Astrocyte of the spinal cord (primary cell): ENCODE measurements around the gene SCFD2.

Experiments
- DNase-seq: peaks from one replicate; pipeline ENCODE4 v3.0.0; 2011; ENCODE audit warnings: low read depth, low spot score
- H3K4me3 ChIP-seq: 2 replicates; pipeline ENCODE4 v1.5.1; 2011; ENCODE audit warnings: low read depth, mild to moderate bottlenecking, low read length, moderate library complexity
- in situ Hi-C: cut with HindIII; loops from 2 replicates; pipeline ENCODE4 v1.10.0; 2017; ENCODE audit warnings: low sequenced_read_pairs
- TF ChIP-seq, protein P1 (sequence below): IDR thresholded peaks from 2 replicates; pipeline ENCODE4 v1.5.1; 2012; ENCODE audit warnings: low read depth, mild to moderate bottlenecking, low read length, inconsistent platforms

Gene SCFD2

DNA sequence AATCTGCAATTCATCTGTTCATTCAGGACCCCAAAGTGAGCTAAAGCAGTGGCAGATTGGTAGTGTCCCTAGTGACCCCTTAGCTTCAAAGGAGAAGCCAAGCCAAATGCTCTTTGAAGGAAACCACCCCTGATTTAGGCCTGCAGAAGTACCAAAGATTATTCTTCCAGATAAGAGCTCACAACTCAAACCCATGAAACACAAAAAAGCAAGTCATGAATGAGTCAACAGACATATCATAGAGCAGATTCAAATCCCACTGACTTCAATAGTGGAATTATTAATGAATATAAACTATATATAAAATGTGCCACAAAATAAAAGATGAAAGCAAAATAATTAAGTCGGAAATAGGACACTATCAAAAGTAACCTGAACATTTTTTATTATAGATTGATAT, 197.6 kb downstream of the SCFD2 start:
- in situ Hi-C loops: no loop called here
- no peak for DNase-seq
- TF ChIP-seq, protein P1, sequence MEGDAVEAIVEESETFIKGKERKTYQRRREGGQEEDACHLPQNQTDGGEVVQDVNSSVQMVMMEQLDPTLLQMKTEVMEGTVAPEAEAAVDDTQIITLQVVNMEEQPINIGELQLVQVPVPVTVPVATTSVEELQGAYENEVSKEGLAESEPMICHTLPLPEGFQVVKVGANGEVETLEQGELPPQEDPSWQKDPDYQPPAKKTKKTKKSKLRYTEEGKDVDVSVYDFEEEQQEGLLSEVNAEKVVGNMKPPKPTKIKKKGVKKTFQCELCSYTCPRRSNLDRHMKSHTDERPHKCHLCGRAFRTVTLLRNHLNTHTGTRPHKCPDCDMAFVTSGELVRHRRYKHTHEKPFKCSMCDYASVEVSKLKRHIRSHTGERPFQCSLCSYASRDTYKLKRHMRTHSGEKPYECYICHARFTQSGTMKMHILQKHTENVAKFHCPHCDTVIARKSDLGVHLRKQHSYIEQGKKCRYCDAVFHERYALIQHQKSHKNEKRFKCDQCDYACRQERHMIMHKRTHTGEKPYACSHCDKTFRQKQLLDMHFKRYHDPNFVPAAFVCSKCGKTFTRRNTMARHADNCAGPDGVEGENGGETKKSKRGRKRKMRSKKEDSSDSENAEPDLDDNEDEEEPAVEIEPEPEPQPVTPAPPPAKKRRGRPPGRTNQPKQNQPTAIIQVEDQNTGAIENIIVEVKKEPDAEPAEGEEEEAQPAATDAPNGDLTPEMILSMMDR: no peak
- no peak overlapping the region for H3K4me3 ChIP-seq

DNA sequence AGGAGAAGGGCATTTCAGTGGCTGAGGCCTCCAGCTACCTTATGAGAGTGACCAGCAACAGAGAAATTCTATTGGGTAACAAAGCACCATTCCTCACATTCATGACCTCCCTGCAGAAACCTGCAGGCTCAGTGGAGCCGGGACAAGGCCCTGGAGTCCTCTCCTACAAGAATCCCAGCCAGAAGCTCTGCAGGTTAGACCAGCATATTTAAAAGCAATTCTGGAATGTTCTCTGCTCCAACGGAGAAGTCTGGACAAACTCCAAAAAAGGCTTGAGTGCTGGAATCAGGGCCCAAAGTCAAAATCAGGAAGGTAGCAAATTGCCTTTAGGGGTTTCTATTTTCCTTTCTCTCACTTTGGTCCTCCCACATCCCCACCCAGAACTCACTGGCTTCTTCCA, 202.9 kb downstream of the SCFD2 start:
- H3K4me3 ChIP-seq: no peak overlapping the region
- TF ChIP-seq, protein P1: no peak
- no peak for DNase-seq
- in situ Hi-C loops: no loop called here

DNA sequence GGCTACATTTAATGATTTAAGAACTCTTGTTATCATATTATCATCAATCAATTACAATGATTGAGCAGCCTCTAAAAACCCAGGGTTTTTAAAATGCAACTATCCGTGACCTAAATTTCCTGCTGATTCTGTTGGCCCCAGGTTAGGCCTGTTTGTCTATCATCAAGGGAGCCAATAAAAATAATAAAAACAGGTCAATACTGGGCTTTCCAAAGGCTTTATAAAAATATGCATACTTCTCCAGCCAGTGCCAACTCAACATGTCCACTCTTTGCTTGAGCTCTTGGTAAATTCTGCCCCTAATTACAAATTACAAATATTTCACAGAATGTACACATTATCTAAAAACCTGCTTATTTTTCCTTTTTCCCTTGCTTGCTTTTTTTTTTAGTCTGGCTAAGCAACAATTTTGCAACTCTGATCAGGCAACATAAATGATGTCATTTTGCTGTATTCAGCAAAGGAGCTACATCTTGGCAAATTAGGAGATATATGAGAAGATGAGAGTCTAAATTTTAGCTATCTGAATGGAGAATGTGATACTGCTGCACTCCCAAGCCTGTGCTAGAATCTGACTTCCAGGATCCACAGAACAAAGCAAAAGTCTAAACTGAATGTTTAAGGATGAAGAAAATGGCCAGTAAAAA, 204.0 kb downstream of the SCFD2 start:
- TF ChIP-seq, protein P1: no peak
- in situ Hi-C loops: no loop called here

DNA sequence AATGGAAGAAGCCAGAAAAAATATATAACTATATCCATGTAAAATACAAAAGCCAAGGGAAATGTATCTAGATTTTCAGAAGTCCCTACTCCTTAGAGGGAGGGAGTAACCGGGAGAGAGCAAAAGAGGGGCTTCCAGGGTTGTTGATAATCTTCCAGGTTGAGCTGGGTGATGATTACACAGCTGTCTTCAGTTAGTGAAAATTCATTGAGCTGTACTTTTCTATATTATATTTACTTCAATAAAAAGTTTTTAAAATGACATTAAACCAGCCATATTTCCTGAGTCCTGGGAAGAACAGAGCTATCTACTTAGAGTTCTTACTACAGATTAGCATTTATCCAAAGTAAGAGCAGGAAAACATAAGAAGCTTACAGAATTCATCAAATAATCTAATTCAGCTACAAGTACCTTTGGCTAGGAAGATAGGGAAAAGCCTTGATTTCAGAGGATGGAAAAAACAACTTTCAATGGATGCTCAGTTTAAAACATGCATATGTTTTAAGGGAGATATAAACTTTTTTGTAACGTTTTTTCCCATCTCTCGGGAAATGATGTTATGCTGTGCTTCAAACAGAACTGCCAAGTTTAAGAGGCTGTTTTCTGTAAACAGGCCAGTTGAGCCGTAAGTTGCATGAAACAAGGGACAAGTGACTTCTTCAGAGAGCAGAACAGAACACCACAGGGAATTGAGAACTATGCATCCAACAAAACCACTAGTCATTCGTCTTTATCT, 204.6 kb downstream of the SCFD2 start:
- in situ Hi-C loops: no loop called here
- no peak for DNase-seq
- TF ChIP-seq, protein P1: no peak
- H3K4me3 ChIP-seq: no peak overlapping the region

More for the DNA sequence above, 204.0 kb downstream of the SCFD2 start:
- H3K4me3 ChIP-seq: no peak overlapping the region
- DNase-seq: no peak

DNA sequence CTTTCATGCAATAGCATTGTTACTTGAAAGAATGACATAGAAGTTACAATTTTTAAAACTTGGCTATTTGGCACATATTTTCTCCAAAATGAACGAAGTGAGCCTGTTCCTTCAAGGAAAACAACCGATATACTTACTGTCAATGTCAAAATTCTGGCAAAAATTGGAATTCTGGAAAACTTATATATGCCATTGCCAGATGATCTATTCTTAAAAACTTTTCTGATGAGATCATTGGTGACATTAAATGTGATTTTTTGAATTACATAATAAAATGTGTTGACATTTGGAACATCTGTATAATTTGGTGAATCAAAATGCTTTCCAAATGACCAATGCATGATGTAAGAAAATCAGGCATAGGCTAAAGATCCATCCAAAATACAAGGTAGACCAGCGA, 209.0 kb downstream of the SCFD2 start:
- DNase-seq: no peak
- in situ Hi-C loops: no loop called here
- H3K4me3 ChIP-seq: no peak overlapping the region
- TF ChIP-seq, protein P1: no peak

DNA sequence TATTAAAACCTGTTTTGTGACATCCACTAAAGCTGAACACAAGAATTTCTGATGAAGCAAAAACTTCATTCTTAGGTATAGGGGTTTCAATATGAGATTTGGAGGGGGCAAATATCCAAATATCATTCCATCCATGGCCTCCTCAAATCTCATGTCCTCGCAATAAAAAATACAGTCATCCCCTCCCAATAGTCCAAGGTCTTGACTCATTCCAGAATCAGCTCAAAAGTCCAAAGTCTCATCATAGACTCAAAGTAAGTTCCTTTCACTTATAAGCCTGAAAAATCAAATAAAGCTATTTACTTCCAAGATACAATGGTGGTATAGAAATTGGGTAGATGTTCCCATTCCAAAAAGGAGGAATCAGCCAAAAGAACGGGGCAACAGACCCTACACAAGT, 213.4 kb downstream of the SCFD2 start:
- no peak overlapping the region for H3K4me3 ChIP-seq
- no peak for DNase-seq
- in situ Hi-C loops: no loop called here
- TF ChIP-seq, protein P1: no peak
